HG02884 (cell line): ENCODE measurements around the gene CAMTA1.

Experiments used
- ATAC-seq: cut with Tn5 transposase; IDR thresholded peaks from one replicate; pipeline ENCODE4 v1.9.1; 2021; ENCODE audit warnings: mild to moderate bottlenecking, moderate library complexity; ENCODE audit not compliant: unreplicated experiment

Gene CAMTA1

GRCh38 chr1:6923012-6923411 is 137.8 kb downstream of the CAMTA1 start:
- ATAC-seq = no peak

GRCh38 chr1:6923416-6923815 is 138.2 kb downstream of the CAMTA1 start:
- ATAC-seq = no peak

GRCh38 chr1:6923955-6924881 is 139.0 kb downstream of the CAMTA1 start:
- no peak for ATAC-seq

GRCh38 chr1:6924891-6925290 is 139.6 kb downstream of the CAMTA1 start:
- no peak for ATAC-seq

GRCh38 chr1:6927626-6928025 is 142.4 kb downstream of the CAMTA1 start:
- no peak for ATAC-seq

- ATAC-seq = no peak
Measured at GRCh38 chr1:6928106-6928885, 143.0 kb downstream of the CAMTA1 start.

GRCh38 chr1:6930732-6931300 is 145.6 kb downstream of the CAMTA1 start:
- no peak for ATAC-seq

- no peak for ATAC-seq
Measured at GRCh38 chr1:6935361-6935883, 150.2 kb downstream of the CAMTA1 start.

- ATAC-seq = no peak
Measured at GRCh38 chr1:6935911-6936690, 150.8 kb downstream of the CAMTA1 start.

- no peak for ATAC-seq
Measured at GRCh38 chr1:6937048-6937447, 151.8 kb downstream of the CAMTA1 start.

GRCh38 chr1:6939363-6939762 is 154.1 kb downstream of the CAMTA1 start:
- no peak for ATAC-seq

GRCh38 chr1:6941786-6942185 is 156.5 kb downstream of the CAMTA1 start:
- ATAC-seq = no peak

- no peak for ATAC-seq
Measured at GRCh38 chr1:6942990-6943389, 157.7 kb downstream of the CAMTA1 start.

- ATAC-seq = no peak
Measured at GRCh38 chr1:6944434-6944833, 159.2 kb downstream of the CAMTA1 start.

- no peak for ATAC-seq
Measured at GRCh38 chr1:6947952-6948351, 162.7 kb downstream of the CAMTA1 start.

GRCh38 chr1:6948416-6948815 is 163.2 kb downstream of the CAMTA1 start:
- no peak for ATAC-seq

GRCh38 chr1:6948861-6949260 is 163.6 kb downstream of the CAMTA1 start:
- no peak for ATAC-seq

GRCh38 chr1:6950001-6950765 is 164.9 kb downstream of the CAMTA1 start:
- ATAC-seq = no peak

GRCh38 chr1:6951536-6951935 is 166.3 kb downstream of the CAMTA1 start:
- no peak for ATAC-seq

GRCh38 chr1:6953216-6953615 is 168.0 kb downstream of the CAMTA1 start:
- no peak for ATAC-seq
